LNCAP (cell line): ENCODE measurements around the gene ETFRF1.

Source experiments
- CTCF ChIP-seq: fragments of 450-650 bp; IDR thresholded peaks from 2 replicates; pipeline ENCODE4 v1.5.1; 2017; ENCODE audit warnings: mild to moderate bottlenecking

ETFRF1 gene

GRCh38 chr12:25182765-25183164 is 12.3 kb upstream of the ETFRF1 start:
- no peak for TF ChIP-seq CTCF

GRCh38 chr12:25184132-25184531 is 10.9 kb upstream of the ETFRF1 start:
- TF ChIP-seq CTCF: no peak

GRCh38 chr12:25186038-25186787 is 8.8 kb upstream of the ETFRF1 start:
- no peak for TF ChIP-seq CTCF

GRCh38 chr12:25186788-25187402 is 8.1 kb upstream of the ETFRF1 start:
- no peak for TF ChIP-seq CTCF

- no peak for TF ChIP-seq CTCF
Measured at GRCh38 chr12:25187781-25188180, 7.3 kb upstream of the ETFRF1 start.

- no peak for TF ChIP-seq CTCF
Measured at GRCh38 chr12:25189656-25190055, 5.4 kb upstream of the ETFRF1 start.

GRCh38 chr12:25190793-25191192 is 4.2 kb upstream of the ETFRF1 start:
- TF ChIP-seq CTCF: no peak
